GM19193 (cell line): ENCODE results near the gene LRRC3.

Experiments used
- POLR2A ChIP-seq: IDR thresholded peaks from 4 replicates; pipeline ENCODE4 v1.6.1; 2011; ENCODE audit not compliant: insufficient read depth, insufficient read length; ENCODE audit errors: extremely low read depth

Gene LRRC3

GRCh38 chr21:44471996-44472395 is 16.7 kb downstream of the LRRC3 start:
- TF ChIP-seq POLR2A, result no peak

- no peak for TF ChIP-seq POLR2A
Observed at GRCh38 chr21:44473915-44474555, 18.7 kb downstream of the LRRC3 start.

- no peak for TF ChIP-seq POLR2A
Observed at GRCh38 chr21:44475266-44475845, 20.0 kb downstream of the LRRC3 start.

GRCh38 chr21:44477131-44477530 is 21.8 kb downstream of the LRRC3 start:
- no peak for TF ChIP-seq POLR2A

GRCh38 chr21:44477712-44478111 is 22.4 kb downstream of the LRRC3 start:
- no peak for TF ChIP-seq POLR2A

- TF ChIP-seq POLR2A, result no peak
Observed at GRCh38 chr21:44478124-44478800, 23.0 kb downstream of the LRRC3 start.

GRCh38 chr21:44478801-44479167 is 23.5 kb downstream of the LRRC3 start:
- TF ChIP-seq POLR2A, result no peak

GRCh38 chr21:44480200-44481053 is 25.1 kb downstream of the LRRC3 start:
- no peak for TF ChIP-seq POLR2A

- no peak for TF ChIP-seq POLR2A
Observed at GRCh38 chr21:44482581-44483287, 27.4 kb downstream of the LRRC3 start.

- no peak for TF ChIP-seq POLR2A
Observed at GRCh38 chr21:44483288-44484237, 28.3 kb downstream of the LRRC3 start.

GRCh38 chr21:44484498-44485253 is 29.4 kb downstream of the LRRC3 start:
- no peak for TF ChIP-seq POLR2A

GRCh38 chr21:44485254-44485793 is 30.0 kb downstream of the LRRC3 start:
- TF ChIP-seq POLR2A, result no peak

- no peak for TF ChIP-seq POLR2A
Observed at GRCh38 chr21:44485796-44486195, 30.5 kb downstream of the LRRC3 start.

GRCh38 chr21:44486302-44486701 is 31.0 kb downstream of the LRRC3 start:
- TF ChIP-seq POLR2A, result no peak
